Ishikawa (cell line): ENCODE measurements around the gene MMP17.

ENCODE experiments used
- CEBPB ChIP-seq: IDR thresholded peaks from 2 replicates; pipeline ENCODE4 v1.6.1; 2012
- CREB1 ChIP-seq: IDR thresholded peaks from 2 replicates; pipeline ENCODE4 v1.6.1; 2012; ENCODE audit warnings: low read depth
- EGR1 ChIP-seq: IDR thresholded peaks from 2 replicates; pipeline ENCODE4 v1.6.1; 2012
- EP300 ChIP-seq: IDR thresholded peaks from 2 replicates; pipeline ENCODE4 v1.6.1; 2012; ENCODE audit warnings: borderline replicate concordance
- MAX ChIP-seq: IDR thresholded peaks from 2 replicates; pipeline ENCODE4 v1.6.1; 2012
- NFIC ChIP-seq: IDR thresholded peaks from 2 replicates; pipeline ENCODE4 v1.6.1; 2012
- RAD21 ChIP-seq: IDR thresholded peaks from 2 replicates; pipeline ENCODE4 v1.6.1; 2012; ENCODE audit warnings: low read depth
- REST ChIP-seq: IDR thresholded peaks from 2 replicates; pipeline ENCODE4 v1.6.1; 2012; ENCODE audit warnings: low read depth, mild to moderate bottlenecking
- TAF1 ChIP-seq: IDR thresholded peaks from 2 replicates; pipeline ENCODE4 v1.6.1; 2012; ENCODE audit warnings: low read depth, mild to moderate bottlenecking
- TCF12 ChIP-seq: IDR thresholded peaks from 2 replicates; pipeline ENCODE4 v1.6.1; 2012; ENCODE audit warnings: low read depth
- USF1 ChIP-seq: IDR thresholded peaks from 2 replicates; pipeline ENCODE4 v1.6.1; 2012
- YY1 ChIP-seq: IDR thresholded peaks from 2 replicates; pipeline ENCODE4 v1.6.1; 2012; ENCODE audit warnings: low read depth
- ZBTB7A ChIP-seq: IDR thresholded peaks from 2 replicates; pipeline ENCODE4 v1.6.1; 2012; ENCODE audit warnings: low read depth

GRCh38 chr12:131788070-131788469 lies 40.1 kb upstream of the MMP17 start:
- TF ChIP-seq RAD21 (no peak), REST (no peak), YY1 (no peak), CEBPB (no peak), TCF12 (no peak), EP300 (no peak), MAX (no peak), USF1 (no peak), TAF1 (no peak), NFIC (no peak), CREB1 (no peak), EGR1 (no peak), ZBTB7A (no peak)
